Measurements from ENCODE around the gene PRMT9. TPM values are rescaled to one million over a fixed set of nuclear protein-coding genes. Genes with fewer than 3 reads are reported as not detected.

Gene PRMT9
- total and polyA plus RNA-seq, 5 donors from 2014 or later, result 5.8 to 27.5 (median 6.9) TPM

- ATAC-seq (ENCODE audit: low read depth in 2 of 2) (no peak), DNase-seq (peak in 1 of 3 donors; percentile 14)
- Histone ChIP-seq H3K27ac (ENCODE audit: insufficient read depth, low read length, poor library complexity, severe bottlenecking) (no peak overlapping the region), H3K27me3 (ENCODE audit: control insufficient read depth, insufficient read depth, low read length) (peaks cover under 1% of the 10 kb centered on the region), H3K9me3 (ENCODE audit: control insufficient read depth in 2 of 2, low read length in 2 of 2) (no peaks in the 10 kb centered on the region), H3K36me3 (ENCODE audit: control insufficient read depth, insufficient read depth, low read length) (no peaks in the 10 kb centered on the region), H3K4me3 (ENCODE audit: low read depth, low read length) (no peak overlapping the region), H3K4me1 (ENCODE audit: control insufficient read depth, insufficient read depth, low read length, poor library complexity, severe bottlenecking) (no peaks in the 10 kb centered on the region)
- Mint-ChIP-seq H3K4me3 (no peak overlapping the region), H3K27me3 (peaks cover 16% of the 10 kb centered on the region), H3K4me1 (peaks cover 0 to 4% (median 0%) of the 10 kb centered on the region in 4 donors), H3K36me3 (no peaks in the 10 kb centered on the region), H3K9me3 (no peaks in the 10 kb centered on the region), H3K27ac (peak overlapping the region in 1 of 3 donors; percentile 55)
Observed at GRCh38 chr4:147596377-147596776, 87.6 kb downstream of the PRMT9 start.

DNA sequence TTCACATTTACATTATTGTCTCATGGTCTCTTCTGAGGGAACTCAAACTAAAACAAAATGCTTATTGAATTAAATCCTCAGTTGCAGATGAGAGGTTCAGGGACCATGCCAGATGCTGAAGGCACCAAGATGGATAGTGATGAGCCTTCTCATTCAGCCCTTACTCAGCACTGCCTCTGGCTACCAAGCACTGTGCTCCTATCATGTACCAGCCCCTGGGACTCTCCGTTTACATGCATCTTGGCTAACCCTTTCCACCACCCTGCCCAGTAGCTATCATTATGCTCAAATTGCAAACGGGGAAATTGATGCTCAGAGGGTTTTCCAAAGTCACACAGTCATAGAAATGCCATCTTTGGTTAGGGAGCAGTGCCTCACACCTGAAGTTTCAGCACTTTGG lies 89.4 kb downstream of the PRMT9 start:
- H3K9me3 Mint-ChIP-seq, result no peaks in the 10 kb centered on the region
- no peak overlapping the region for H3K27ac Mint-ChIP-seq

GRCh38 chr4:147594107-147594506 lies 89.9 kb downstream of the PRMT9 start:
- DNase-seq (no peak), ATAC-seq (ENCODE audit: low read depth in 2 of 2) (no peak)
- Histone ChIP-seq H3K36me3 (ENCODE audit: control insufficient read depth, insufficient read depth, low read length) (no peaks in the 10 kb centered on the region), H3K4me1 (ENCODE audit: control insufficient read depth, insufficient read depth, low read length, poor library complexity, severe bottlenecking) (no peaks in the 10 kb centered on the region), H3K9me3 (ENCODE audit: control insufficient read depth in 2 of 2, low read length in 2 of 2) (no peaks in the 10 kb centered on the region), H3K4me3 (ENCODE audit: low read depth, low read length) (no peak overlapping the region), H3K27me3 (ENCODE audit: control insufficient read depth, insufficient read depth, low read length) (peaks cover 7% of the 10 kb centered on the region), H3K27ac (ENCODE audit: insufficient read depth, low read length, poor library complexity, severe bottlenecking) (no peak overlapping the region)
- H3K27me3 Mint-ChIP-seq, result peaks cover 8% of the 10 kb centered on the region
- H3K9me3 Mint-ChIP-seq, result no peaks in the 10 kb centered on the region
- H3K4me3 Mint-ChIP-seq, result no peak overlapping the region
- no peaks in the 10 kb centered on the region for H3K36me3 Mint-ChIP-seq
- H3K4me1 Mint-ChIP-seq, result peaks cover 0 to 4% (median under 1%) of the 10 kb centered on the region in 4 donors
- no peak overlapping the region for H3K27ac Mint-ChIP-seq

More for the DNA sequence above, 89.4 kb downstream of the PRMT9 start:
- ATAC-seq (ENCODE audit: low read depth in 2 of 2) (no peak), DNase-seq (no peak)
- Mint-ChIP-seq H3K4me1 (peaks cover 0 to 4% (median under 1%) of the 10 kb centered on the region in 4 donors), H3K4me3 (peak overlapping the region in 1 of 4 donors; percentile 3), H3K27me3 (peaks cover 10% of the 10 kb centered on the region), H3K36me3 (no peaks in the 10 kb centered on the region)
- Histone ChIP-seq H3K4me3 (ENCODE audit: low read depth, low read length) (no peak overlapping the region), H3K27me3 (ENCODE audit: control insufficient read depth, insufficient read depth, low read length) (peaks cover 4% of the 10 kb centered on the region), H3K4me1 (ENCODE audit: control insufficient read depth, insufficient read depth, low read length, poor library complexity, severe bottlenecking) (no peaks in the 10 kb centered on the region), H3K9me3 (ENCODE audit: control insufficient read depth in 2 of 2, low read length in 2 of 2) (no peaks in the 10 kb centered on the region), H3K27ac (ENCODE audit: insufficient read depth, low read length, poor library complexity, severe bottlenecking) (no peak overlapping the region), H3K36me3 (ENCODE audit: control insufficient read depth, insufficient read depth, low read length) (no peaks in the 10 kb centered on the region)

GRCh38 chr4:147591106-147591505 lies 92.9 kb downstream of the PRMT9 start:
- Histone ChIP-seq H3K27ac (ENCODE audit: insufficient read depth, low read length, poor library complexity, severe bottlenecking) (no peak overlapping the region), H3K9me3 (ENCODE audit: control insufficient read depth in 2 of 2, low read length in 2 of 2) (no peaks in the 10 kb centered on the region), H3K4me1 (ENCODE audit: control insufficient read depth, insufficient read depth, low read length, poor library complexity, severe bottlenecking) (no peaks in the 10 kb centered on the region), H3K36me3 (ENCODE audit: control insufficient read depth, insufficient read depth, low read length) (no peaks in the 10 kb centered on the region), H3K4me3 (ENCODE audit: low read depth, low read length) (no peak overlapping the region), H3K27me3 (ENCODE audit: control insufficient read depth, insufficient read depth, low read length) (peaks cover 8% of the 10 kb centered on the region)
- DNase-seq, result no peak
- Mint-ChIP-seq H3K27ac (no peak overlapping the region), H3K4me3 (no peak overlapping the region), H3K36me3 (no peaks in the 10 kb centered on the region), H3K27me3 (peaks cover 10% of the 10 kb centered on the region), H3K4me1 (peaks cover 0 to 2% (median 0%) of the 10 kb centered on the region in 4 donors), H3K9me3 (no peaks in the 10 kb centered on the region)
- no peak for ATAC-seq (ENCODE audit: low read depth in 2 of 2)

DNA sequence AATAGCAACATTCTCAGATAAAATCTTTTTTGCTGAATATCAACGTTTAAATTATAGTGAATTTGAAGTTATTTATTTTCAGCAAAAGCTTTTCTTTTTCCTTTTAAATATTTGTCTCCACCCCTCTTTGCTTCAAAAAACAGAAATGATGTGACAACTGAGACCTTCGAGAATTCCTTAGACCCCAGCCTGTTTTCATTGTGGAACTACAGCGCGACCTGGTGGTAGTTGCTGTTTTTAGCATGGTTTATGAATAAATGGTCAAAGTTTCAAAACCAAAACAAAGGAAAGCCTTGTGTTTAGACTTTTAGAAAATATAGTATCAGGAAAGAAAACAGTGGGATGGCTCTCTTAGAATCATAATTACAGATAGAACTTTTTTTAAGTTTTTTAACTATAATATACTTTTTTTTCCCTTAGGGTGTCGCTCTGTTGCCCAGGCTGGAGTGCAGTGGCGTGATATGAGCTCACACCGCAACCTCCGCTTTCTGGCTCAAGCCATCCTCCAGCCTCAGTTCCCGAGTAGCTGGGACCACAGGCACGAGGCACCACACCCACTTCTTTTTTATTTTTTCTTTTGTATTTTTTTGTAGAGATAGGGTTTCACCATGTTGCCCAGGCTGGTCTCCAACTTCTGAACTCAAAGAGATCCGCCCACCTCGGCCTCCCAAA lies 93.6 kb downstream of the PRMT9 start:
- Histone ChIP-seq H3K36me3 (ENCODE audit: control insufficient read depth, insufficient read depth, low read length) (no peaks in the 10 kb centered on the region), H3K9me3 (ENCODE audit: control insufficient read depth in 2 of 2, low read length in 2 of 2) (no peaks in the 10 kb centered on the region), H3K4me3 (ENCODE audit: low read depth, low read length) (no peak overlapping the region), H3K27me3 (ENCODE audit: control insufficient read depth, insufficient read depth, low read length) (peaks cover 12% of the 10 kb centered on the region), H3K4me1 (ENCODE audit: control insufficient read depth, insufficient read depth, low read length, poor library complexity, severe bottlenecking) (no peaks in the 10 kb centered on the region), H3K27ac (ENCODE audit: insufficient read depth, low read length, poor library complexity, severe bottlenecking) (no peak overlapping the region)
- H3K4me1 Mint-ChIP-seq, result peaks cover 0 to 2% (median 0%) of the 10 kb centered on the region in 4 donors
- H3K27ac Mint-ChIP-seq, result no peak overlapping the region
- H3K27me3 Mint-ChIP-seq, result peaks cover 17% of the 10 kb centered on the region
- peak; percentile 4 to 36 (median 7) for DNase-seq
- no peaks in the 10 kb centered on the region for H3K36me3 Mint-ChIP-seq
- ATAC-seq (ENCODE audit: low read depth in 2 of 2), result no peak
- H3K4me3 Mint-ChIP-seq, result no peak overlapping the region
- peaks cover 0 to 2% (median 0%) of the 10 kb centered on the region in 7 donors for H3K9me3 Mint-ChIP-seq

DNA sequence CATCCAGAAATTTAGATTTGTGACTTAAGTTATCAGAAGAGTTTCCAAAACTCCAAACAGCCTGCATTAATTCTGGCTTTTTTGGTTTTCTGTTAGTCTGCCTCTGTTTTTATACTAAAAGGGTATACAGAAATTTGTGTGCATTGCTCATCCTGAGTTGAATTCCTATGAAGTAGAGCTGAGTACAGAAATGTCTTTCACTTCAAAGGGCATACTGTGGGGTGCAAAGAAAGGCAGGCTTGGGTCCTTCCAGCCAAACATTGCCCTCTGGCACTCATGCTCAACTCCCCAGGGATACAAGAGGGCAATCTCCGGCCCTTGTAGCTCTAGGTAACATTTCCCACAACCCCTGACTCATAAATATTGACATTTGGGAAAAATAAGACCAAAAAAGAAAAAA lies 94.4 kb downstream of the PRMT9 start:
- no peaks in the 10 kb centered on the region for H3K36me3 Mint-ChIP-seq
- no peaks in the 10 kb centered on the region for H3K4me1 ChIP-seq (ENCODE audit: control insufficient read depth, insufficient read depth, low read length, poor library complexity, severe bottlenecking)
- no peaks in the 10 kb centered on the region for H3K36me3 ChIP-seq (ENCODE audit: control insufficient read depth, insufficient read depth, low read length)
- peaks cover 0 to 2% (median 0%) of the 10 kb centered on the region in 4 donors for H3K4me1 Mint-ChIP-seq
- ATAC-seq (ENCODE audit: low read depth in 2 of 2) (no peak), DNase-seq (no peak)
- H3K4me3 ChIP-seq (ENCODE audit: low read depth, low read length), result no peak overlapping the region
- peaks cover 22% of the 10 kb centered on the region for H3K27me3 Mint-ChIP-seq
- H3K4me3 Mint-ChIP-seq, result no peak overlapping the region
- H3K9me3 ChIP-seq (ENCODE audit: control insufficient read depth in 2 of 2, low read length in 2 of 2), result peaks cover 0 to 2% of the 10 kb centered on the region in 2 experiments
- peaks cover 18% of the 10 kb centered on the region for H3K27me3 ChIP-seq (ENCODE audit: control insufficient read depth, insufficient read depth, low read length)
- no peak overlapping the region for H3K27ac Mint-ChIP-seq
- no peak overlapping the region for H3K27ac ChIP-seq (ENCODE audit: insufficient read depth, low read length, poor library complexity, severe bottlenecking)
- peaks cover 0 to 5% (median 0%) of the 10 kb centered on the region in 7 donors for H3K9me3 Mint-ChIP-seq

Other genes starting within 250 kb of the PRMT9 start
- gene EDNRA, start 203.1 kb downstream of the PRMT9 start, total RNA-seq, result not detected
- gene EDNRA, start 203.1 kb downstream of the PRMT9 start, polyA plus RNA-seq, result not detected
- gene TMEM184C, start 66.8 kb downstream of the PRMT9 start, total RNA-seq, result 24.7 TPM
- 10 to 100 TPM; 21.4 to 28.2 (median 26.5) TPM for gene TMEM184C, start 66.8 kb downstream of the PRMT9 start, polyA plus RNA-seq
- 14.1 TPM for gene ARHGAP10, start 47.9 kb upstream of the PRMT9 start, total RNA-seq
- 1 to 10 TPM; 2.9 to 5.6 (median 4.4) TPM for gene ARHGAP10, start 47.9 kb upstream of the PRMT9 start, polyA plus RNA-seq

Measured in CD4-positive, CD25-positive, alpha-beta regulatory T cell (primary cell).